GM23338 (cell line): ENCODE data around the gene AP1M1. TPM values are rescaled to one million over a fixed set of nuclear protein-coding genes. Genes with fewer than 3 reads are reported as not detected.

ENCODE experiments used
- ATAC-seq: fragments of 200-7000 bp; cut with Tn5 transposase; 3 replicates; pipeline ENCODE4 v1.9.1; 2020
- DNase-seq: peaks from one replicate; pipeline ENCODE4 v3.0.0-alpha.2; 2015; ENCODE audit warnings: low spot score
- H2AFZ ChIP-seq: fragments of 200-600 bp; sonication (generic); 2 replicates; pipeline ENCODE4 v1.8.0; 2016; ENCODE audit warnings: antibody characterized with exemption, mild to moderate bottlenecking, moderate library complexity
- H3F3A ChIP-seq: fragments of 200-600 bp; sonication (generic); replicated peaks from 2 replicates; pipeline ENCODE4 v1.8.0; 2017; ENCODE audit warnings: antibody characterized with exemption, mixed run types, low read depth
- H3K27ac ChIP-seq: fragments of 200-600 bp; sonication (generic); 2 replicates; pipeline ENCODE4 v1.6.1; 2016; ENCODE audit warnings: low read depth
- H3K27me3 ChIP-seq: fragments of 200-600 bp; sonication (generic); 2 replicates; pipeline ENCODE4 v1.8.0; 2016; ENCODE audit warnings: mild to moderate bottlenecking, mixed run types, moderate library complexity; ENCODE audit not compliant: insufficient read depth
- H3K36me3 ChIP-seq: fragments of 200-600 bp; sonication (generic); 2 replicates; pipeline ENCODE4 v1.8.0; 2016; ENCODE audit warnings: mild to moderate bottlenecking; ENCODE audit not compliant: insufficient read depth
- H3K4me1 ChIP-seq: fragments of 200-600 bp; sonication (generic); 2 replicates; pipeline ENCODE4 v1.8.0; 2016; ENCODE audit warnings: mild to moderate bottlenecking, moderate library complexity; ENCODE audit not compliant: insufficient read depth
- H3K4me2 ChIP-seq: fragments of 200-600 bp; sonication (generic); 2 replicates; pipeline ENCODE4 v1.7.1; 2017; ENCODE audit warnings: mixed run types
- H3K4me3 ChIP-seq: fragments of 200-600 bp; sonication (generic); 2 replicates; pipeline ENCODE4 v1.6.1; 2016; ENCODE audit warnings: mixed run types
- H3K79me2 ChIP-seq: fragments of 200-600 bp; sonication (generic); replicated peaks from 2 replicates; pipeline ENCODE4 v1.8.0; 2017; ENCODE audit warnings: mild to moderate bottlenecking; ENCODE audit not compliant: insufficient read depth
- H3K9me2 ChIP-seq: fragments of 200-600 bp; sonication (generic); 2 replicates; pipeline ENCODE4 v1.8.0; 2017; ENCODE audit not compliant: insufficient read depth
- H4K20me1 ChIP-seq: fragments of 200-600 bp; sonication (generic); replicated peaks from 2 replicates; pipeline ENCODE4 v1.8.0; 2017; ENCODE audit warnings: mild to moderate bottlenecking; ENCODE audit not compliant: insufficient read depth
- H3K27ac Mint-ChIP-seq: 2 replicates; pipeline ENCODE4 v1.8.0; 2020; ENCODE audit warnings: inconsistent platforms, mild to moderate bottlenecking, moderate library complexity, mixed read lengths
- H3K27me3 Mint-ChIP-seq: 3 replicates; pipeline ENCODE4 v1.8.0; 2022; ENCODE audit warnings: low read depth, mild to moderate bottlenecking, moderate library complexity, mixed read lengths, inconsistent platforms; ENCODE audit not compliant: insufficient read depth, poor library complexity
- H3K36me3 Mint-ChIP-seq: 3 replicates; pipeline ENCODE4 v1.8.0; 2021; ENCODE audit warnings: low read depth, mild to moderate bottlenecking, inconsistent platforms, moderate library complexity, mixed read lengths
- H3K4me1 Mint-ChIP-seq: 3 replicates; pipeline ENCODE4 v1.8.0; 2020; ENCODE audit warnings: mild to moderate bottlenecking, inconsistent platforms, mixed read lengths
- H3K4me3 Mint-ChIP-seq: 3 replicates; pipeline ENCODE4 v1.8.0; 2021; ENCODE audit warnings: moderate library complexity, mild to moderate bottlenecking, inconsistent platforms, mixed read lengths
- H3K9me3 Mint-ChIP-seq: 3 replicates; pipeline ENCODE4 v1.8.0; 2020; ENCODE audit warnings: moderate library complexity, mild to moderate bottlenecking, inconsistent platforms, mixed read lengths
- EZH2 ChIP-seq: fragments of 200-600 bp; sonication (generic); IDR thresholded peaks from one replicate; pipeline ENCODE4 v1.8.0; 2017; ENCODE audit warnings: antibody characterized with exemption, mild to moderate bottlenecking, low read depth; ENCODE audit not compliant: unreplicated experiment
- JUNB ChIP-seq: IDR thresholded peaks from one replicate; pipeline ENCODE4 v1.6.1; 2016; ENCODE audit warnings: antibody characterized with exemption; ENCODE audit not compliant: unreplicated experiment
- STAT1 ChIP-seq: IDR thresholded peaks from one replicate; pipeline ENCODE4 v1.6.1; 2016; ENCODE audit warnings: antibody characterized with exemption; ENCODE audit not compliant: unreplicated experiment
- polyA plus RNA-seq: library from polyadenylated mRNA; unstranded; fragments of >200 nt; fragmentation: Nextera tagmentation; extraction: Ambion mirVana; gene quantifications from 2 replicates; pipeline ENCODE4 v1.2.1, GENCODE V29; 2016
- total RNA-seq: library from RNA; depleted of rRNA; stranded (reverse); fragments of >200 nt; shearing (Covaris generic); gene quantifications from 2 replicates; pipeline ENCODE4 v1.2.3, GENCODE V29; 2014
- TF ChIP-seq, protein P1 (sequence below): fragments of 250-450 bp; sonication (Bioruptor Pico); IDR thresholded peaks from 2 replicates; pipeline ENCODE4 v1.5.0; 2020; ENCODE audit warnings: mild to moderate bottlenecking, moderate library complexity
- TF ChIP-seq, protein P2 (sequence below): IDR thresholded peaks from 2 replicates; pipeline ENCODE4 v1.6.1; 2016; ENCODE audit warnings: antibody characterized with exemption

The AP1M1 gene
- total and polyA plus RNA-seq, 2 experiments from 2014 or later, result 22.0 to 32.0 TPM

DNA sequence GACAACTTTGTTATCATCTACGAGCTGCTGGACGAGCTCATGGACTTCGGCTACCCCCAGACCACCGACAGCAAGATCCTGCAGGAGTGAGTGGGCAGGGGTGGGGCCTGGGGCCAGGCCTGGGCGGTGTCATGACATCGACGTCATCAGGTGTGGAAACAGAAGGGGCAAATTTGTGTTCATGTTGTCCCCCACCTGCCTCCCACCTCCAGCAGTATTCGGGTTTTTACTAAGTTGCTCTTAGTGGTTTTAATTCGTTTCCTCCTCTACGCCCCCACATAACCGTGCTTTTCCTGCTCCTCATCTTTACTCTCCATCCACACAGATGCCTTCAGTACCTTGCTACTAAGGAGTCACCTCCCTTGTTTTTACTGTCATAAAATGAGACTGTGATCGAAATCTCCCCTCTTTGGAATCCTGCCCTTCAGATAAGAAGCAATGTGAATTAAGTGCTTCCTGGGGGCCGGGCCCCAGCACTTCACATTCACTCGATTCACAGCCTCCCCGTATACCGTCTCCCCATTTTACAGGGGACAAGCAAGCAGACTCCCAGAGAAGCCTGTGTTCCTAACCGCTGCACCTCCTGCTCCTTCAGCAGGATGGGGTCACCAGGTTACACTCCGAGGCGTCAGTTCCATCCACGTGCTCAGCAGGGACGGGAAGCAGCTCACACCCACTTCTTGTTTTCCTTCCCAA lies 10.5 kb downstream of the AP1M1 start (continued):
- TF ChIP-seq, protein P1, sequence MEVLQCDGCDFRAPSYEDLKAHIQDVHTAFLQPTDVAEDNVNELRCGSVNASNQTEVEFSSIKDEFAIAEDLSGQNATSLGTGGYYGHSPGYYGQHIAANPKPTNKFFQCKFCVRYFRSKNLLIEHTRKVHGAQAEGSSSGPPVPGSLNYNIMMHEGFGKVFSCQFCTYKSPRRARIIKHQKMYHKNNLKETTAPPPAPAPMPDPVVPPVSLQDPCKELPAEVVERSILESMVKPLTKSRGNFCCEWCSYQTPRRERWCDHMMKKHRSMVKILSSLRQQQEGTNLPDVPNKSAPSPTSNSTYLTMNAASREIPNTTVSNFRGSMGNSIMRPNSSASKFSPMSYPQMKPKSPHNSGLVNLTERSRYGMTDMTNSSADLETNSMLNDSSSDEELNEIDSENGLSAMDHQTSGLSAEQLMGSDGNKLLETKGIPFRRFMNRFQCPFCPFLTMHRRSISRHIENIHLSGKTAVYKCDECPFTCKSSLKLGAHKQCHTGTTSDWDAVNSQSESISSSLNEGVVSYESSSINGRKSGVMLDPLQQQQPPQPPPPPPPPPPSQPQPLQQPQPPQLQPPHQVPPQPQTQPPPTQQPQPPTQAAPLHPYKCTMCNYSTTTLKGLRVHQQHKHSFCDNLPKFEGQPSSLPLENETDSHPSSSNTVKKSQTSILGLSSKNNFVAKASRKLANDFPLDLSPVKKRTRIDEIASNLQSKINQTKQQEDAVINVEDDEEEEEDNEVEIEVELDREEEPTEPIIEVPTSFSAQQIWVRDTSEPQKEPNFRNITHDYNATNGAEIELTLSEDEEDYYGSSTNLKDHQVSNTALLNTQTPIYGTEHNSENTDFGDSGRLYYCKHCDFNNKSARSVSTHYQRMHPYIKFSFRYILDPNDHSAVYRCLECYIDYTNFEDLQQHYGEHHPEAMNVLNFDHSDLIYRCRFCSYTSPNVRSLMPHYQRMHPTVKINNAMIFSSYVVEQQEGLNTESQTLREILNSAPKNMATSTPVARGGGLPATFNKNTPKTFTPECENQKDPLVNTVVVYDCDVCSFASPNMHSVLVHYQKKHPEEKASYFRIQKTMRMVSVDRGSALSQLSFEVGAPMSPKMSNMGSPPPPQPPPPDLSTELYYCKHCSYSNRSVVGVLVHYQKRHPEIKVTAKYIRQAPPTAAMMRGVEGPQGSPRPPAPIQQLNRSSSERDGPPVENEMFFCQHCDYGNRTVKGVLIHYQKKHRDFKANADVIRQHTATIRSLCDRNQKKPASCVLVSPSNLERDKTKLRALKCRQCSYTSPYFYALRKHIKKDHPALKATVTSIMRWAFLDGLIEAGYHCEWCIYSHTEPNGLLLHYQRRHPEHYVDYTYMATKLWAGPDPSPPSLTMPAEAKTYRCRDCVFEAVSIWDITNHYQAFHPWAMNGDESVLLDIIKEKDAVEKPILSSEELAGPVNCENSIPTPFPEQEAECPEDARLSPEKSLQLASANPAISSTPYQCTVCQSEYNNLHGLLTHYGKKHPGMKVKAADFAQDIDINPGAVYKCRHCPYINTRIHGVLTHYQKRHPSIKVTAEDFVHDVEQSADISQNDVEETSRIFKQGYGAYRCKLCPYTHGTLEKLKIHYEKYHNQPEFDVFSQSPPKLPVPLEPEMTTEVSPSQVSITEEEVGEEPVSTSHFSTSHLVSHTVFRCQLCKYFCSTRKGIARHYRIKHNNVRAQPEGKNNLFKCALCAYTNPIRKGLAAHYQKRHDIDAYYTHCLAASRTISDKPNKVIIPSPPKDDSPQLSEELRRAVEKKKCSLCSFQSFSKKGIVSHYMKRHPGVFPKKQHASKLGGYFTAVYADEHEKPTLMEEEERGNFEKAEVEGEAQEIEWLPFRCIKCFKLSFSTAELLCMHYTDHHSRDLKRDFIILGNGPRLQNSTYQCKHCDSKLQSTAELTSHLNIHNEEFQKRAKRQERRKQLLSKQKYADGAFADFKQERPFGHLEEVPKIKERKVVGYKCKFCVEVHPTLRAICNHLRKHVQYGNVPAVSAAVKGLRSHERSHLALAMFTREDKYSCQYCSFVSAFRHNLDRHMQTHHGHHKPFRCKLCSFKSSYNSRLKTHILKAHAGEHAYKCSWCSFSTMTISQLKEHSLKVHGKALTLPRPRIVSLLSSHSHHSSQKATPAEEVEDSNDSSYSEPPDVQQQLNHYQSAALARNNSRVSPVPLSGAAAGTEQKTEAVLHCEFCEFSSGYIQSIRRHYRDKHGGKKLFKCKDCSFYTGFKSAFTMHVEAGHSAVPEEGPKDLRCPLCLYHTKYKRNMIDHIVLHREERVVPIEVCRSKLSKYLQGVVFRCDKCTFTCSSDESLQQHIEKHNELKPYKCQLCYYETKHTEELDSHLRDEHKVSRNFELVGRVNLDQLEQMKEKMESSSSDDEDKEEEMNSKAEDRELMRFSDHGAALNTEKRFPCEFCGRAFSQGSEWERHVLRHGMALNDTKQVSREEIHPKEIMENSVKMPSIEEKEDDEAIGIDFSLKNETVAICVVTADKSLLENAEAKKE, result no peak
- TF ChIP-seq, protein P2, sequence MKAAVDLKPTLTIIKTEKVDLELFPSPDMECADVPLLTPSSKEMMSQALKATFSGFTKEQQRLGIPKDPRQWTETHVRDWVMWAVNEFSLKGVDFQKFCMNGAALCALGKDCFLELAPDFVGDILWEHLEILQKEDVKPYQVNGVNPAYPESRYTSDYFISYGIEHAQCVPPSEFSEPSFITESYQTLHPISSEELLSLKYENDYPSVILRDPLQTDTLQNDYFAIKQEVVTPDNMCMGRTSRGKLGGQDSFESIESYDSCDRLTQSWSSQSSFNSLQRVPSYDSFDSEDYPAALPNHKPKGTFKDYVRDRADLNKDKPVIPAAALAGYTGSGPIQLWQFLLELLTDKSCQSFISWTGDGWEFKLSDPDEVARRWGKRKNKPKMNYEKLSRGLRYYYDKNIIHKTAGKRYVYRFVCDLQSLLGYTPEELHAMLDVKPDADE, result no peak
- TF ChIP-seq STAT1, result no peak
- no peak for TF ChIP-seq EZH2

GRCh38 chr19:16208847-16209665 lies 11.3 kb downstream of the AP1M1 start:
- Histone ChIP-seq H3K4me3 (no peak overlapping the region), H3K4me1 (no peaks in the 10 kb centered on the region), H3K27ac (no peak overlapping the region), H3F3A (no peaks in the 10 kb centered on the region), H3K9me2 (no peaks in the 10 kb centered on the region), H2AFZ (no peak overlapping the region), H3K27me3 (no peaks in the 10 kb centered on the region), H4K20me1 (peaks cover 13% of the 10 kb centered on the region; the same call in 1 of the 2 replicates), H3K4me2 (no peak overlapping the region), H3K79me2 (no peaks in the 10 kb centered on the region), H3K36me3 (no peaks in the 10 kb centered on the region)
- no peaks in the 10 kb centered on the region; the same call in 2 of the 3 replicates for H3K4me1 Mint-ChIP-seq
- H3K27me3 Mint-ChIP-seq, result peaks cover 4% of the 10 kb centered on the region
- no peak overlapping the region for H3K27ac Mint-ChIP-seq
- H3K36me3 Mint-ChIP-seq, result peaks cover 3% of the 10 kb centered on the region; the same call in 2 of the 3 replicates
- no peaks in the 10 kb centered on the region for H3K9me3 Mint-ChIP-seq
- H3K4me3 Mint-ChIP-seq, result no peak overlapping the region
- ATAC-seq (no peak), DNase-seq (no peak)
- TF ChIP-seq, protein P1, result no peak
- no peak for TF ChIP-seq JUNB
